GM08714 (cell line): ENCODE results near the gene SLC5A1.

ENCODE experiments used
- H3K4me3 ChIP-seq: fragments of 200-500 bp; sonication (Bioruptor generic); 2 replicates; pipeline ENCODE4 v1.5.1; 2014; ENCODE audit warnings: mild to moderate bottlenecking, low read length, inconsistent platforms
- ZNF274 ChIP-seq: IDR thresholded peaks from 2 replicates; pipeline ENCODE4 v1.6.1; 2012; ENCODE audit warnings: mild to moderate bottlenecking, low read depth, low read length

The SLC5A1 gene

DNA sequence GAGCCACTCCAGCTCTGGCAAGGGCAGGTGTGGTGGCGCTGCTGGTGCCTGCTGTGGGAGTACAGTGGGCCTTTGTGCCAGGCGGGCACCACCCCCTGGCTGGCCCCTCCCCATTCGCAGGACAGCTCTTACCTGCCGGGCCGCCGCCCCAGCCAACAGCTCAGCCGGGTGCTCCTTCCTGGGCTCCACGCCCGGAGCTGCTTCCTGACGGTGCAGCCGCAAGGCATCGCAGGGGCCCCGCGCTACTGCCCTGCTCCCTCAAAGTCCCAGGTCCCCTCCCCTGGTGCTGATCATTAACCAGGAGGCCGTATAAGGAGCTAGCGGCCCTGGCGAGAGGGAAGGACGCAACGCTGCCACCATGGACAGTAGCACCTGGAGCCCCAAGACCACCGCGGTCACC is at the start of gene SLC5A1:
Gene SLC5A1, plus strand, starts transcription at position 338 of the 400 bp plus-strand sequence. Its CDS starts 21 bp downstream, at position 359.
- TF ChIP-seq ZNF274: no peak

DNA sequence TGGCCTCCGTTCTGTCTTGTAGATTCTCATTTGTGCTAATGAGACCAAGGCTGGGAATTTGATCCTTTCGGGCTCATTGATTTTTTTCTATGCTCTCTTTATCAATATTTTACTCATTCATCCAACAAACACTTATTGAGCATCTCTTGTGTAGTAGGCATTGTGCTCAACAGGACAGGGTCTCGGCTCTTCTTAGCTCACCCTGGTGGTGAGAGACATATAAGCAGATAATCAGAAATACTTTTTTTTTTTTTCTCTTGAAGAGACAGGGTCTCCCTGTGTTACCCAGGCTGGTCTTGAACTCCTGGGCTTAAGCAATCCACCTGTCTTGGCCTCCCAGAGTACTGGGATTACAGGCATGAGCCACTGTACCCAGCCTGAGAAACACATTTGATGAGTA is 48.0 kb upstream of the SLC5A1 start:
- TF ChIP-seq ZNF274: no peak
- H3K4me3 ChIP-seq: no peak overlapping the region

More for the DNA sequence above, at the start of gene SLC5A1:
- no peak within 1 kb of the TSS for H3K4me3 ChIP-seq

DNA sequence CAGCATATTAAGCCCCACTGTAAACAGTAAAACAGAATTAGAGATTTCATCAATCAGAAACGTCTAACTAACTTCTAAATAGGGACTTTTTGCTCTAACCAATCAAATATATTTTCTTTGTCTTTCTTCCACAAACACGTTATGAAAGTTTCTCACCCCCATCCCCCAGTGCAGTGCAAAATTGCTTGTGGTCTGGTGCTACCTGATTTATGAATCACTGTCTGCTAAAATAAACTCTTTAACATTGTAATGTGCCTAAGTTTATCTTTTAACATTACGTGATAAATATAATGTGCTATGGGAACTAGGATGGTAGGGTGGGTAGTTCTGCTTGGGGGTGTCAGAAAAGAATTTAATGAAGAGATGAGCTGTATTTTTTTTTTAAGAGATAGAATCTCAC is 47.3 kb upstream of the SLC5A1 start:
- no peak for TF ChIP-seq ZNF274
- H3K4me3 ChIP-seq: no peak overlapping the region

DNA sequence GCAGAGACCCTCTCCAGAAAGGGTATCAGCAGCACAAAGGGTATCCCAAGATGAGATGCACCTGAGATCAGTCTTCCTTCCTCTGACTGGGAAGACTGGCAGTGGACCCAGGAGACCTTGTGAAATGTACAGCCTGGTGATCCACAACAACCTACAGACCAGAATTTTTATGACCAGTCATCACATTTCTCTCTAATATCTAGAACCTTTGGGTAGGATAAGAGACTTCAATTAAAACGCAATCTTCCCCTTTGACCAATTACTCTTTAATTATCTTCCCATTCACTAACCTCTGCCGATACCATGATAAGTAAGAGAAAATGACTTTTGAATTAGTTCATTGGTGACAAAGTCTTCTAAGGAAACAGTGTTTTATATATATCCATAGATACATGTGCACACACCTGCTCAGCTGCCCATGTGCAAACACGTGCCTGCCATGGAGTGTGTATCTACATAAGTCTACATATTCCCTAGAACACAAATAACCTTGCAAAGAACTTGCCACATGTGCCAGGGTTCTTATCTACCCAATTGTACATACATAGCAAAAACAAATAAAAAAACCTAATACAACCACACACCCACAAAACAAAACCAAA is 44.2 kb upstream of the SLC5A1 start:
- TF ChIP-seq ZNF274: no peak
- no peak overlapping the region for H3K4me3 ChIP-seq

DNA sequence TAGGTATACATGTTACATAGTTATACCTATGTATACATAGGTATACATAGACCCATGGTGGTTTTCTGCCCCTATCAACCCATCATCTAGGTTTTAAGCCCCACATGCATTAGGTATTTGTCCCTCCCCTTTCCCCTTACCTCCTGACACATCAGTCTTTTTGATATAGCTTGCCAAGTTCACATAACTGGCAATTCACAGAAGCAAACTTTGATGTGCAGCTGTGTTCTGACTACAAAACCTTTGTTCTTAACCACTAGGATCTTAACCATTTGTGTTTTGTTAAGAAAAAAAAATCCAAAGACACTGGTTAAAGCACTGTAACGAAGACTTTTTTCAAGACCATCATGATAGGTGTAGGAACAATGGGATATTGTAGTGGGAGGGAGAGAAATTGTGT is 42.9 kb upstream of the SLC5A1 start:
- H3K4me3 ChIP-seq: no peak overlapping the region
- TF ChIP-seq ZNF274: no peak

DNA sequence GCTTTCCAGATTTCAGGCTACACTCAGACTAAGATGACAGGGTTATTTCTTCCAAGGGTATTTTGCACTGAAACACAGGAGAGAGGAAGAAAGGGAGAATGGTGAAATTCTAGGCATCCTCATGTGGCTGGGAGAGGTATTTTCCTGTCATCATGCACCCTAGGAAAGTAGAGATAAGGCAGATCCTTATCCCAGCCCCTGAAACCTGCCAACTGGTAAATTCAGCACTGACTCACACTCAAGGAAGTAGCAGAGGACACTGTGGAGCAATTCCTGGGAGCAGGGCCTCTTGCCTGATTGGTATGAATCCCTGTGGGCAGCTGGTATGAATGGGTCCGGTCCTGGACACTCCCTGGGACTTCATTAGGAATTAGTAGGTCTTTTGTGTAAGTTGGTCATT is 37.6 kb upstream of the SLC5A1 start:
- TF ChIP-seq ZNF274: no peak

DNA sequence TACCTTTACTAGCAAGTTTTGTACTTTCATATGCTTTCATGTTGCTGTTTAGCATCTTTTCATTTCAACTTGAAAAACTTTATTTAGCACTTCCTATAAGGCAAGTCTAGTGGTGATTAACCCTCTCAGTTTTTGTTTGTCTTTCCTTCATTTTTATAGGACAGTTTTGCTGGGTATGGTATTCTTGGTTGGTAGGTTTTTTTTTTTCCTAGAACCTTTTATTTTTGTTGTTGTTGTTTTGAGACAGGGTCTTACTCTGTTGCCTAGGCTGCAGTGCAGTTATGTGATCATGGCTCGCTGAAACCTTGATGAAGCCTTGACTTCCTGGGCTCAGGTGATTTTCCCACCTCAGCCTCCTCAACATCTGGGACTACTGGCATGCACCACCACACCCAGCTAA is 29.9 kb upstream of the SLC5A1 start:
- TF ChIP-seq ZNF274: no peak
- no peak overlapping the region for H3K4me3 ChIP-seq

More for the DNA sequence above, 37.6 kb upstream of the SLC5A1 start:
- H3K4me3 ChIP-seq: no peak overlapping the region

DNA sequence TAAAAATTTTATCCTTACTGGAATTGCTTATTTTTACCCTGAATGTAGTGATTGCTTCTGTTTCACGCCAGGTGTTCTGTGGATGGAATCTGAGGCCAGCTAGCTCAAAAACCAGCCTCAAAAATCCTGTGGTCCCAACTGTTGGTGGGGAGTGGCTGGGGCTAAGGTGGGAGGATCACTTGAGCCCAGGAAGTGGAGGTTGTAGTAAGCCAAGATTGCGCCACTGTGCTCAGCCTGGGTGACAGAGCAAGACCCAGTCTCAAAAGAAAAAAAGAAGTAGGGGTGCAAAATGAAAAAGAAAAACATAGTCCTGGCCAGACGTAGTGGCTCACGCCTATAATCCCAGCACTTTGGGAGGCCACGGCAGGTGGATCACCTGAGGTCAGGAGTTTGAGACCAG is 27.0 kb upstream of the SLC5A1 start:
- TF ChIP-seq ZNF274: no peak
- H3K4me3 ChIP-seq: no peak overlapping the region

DNA sequence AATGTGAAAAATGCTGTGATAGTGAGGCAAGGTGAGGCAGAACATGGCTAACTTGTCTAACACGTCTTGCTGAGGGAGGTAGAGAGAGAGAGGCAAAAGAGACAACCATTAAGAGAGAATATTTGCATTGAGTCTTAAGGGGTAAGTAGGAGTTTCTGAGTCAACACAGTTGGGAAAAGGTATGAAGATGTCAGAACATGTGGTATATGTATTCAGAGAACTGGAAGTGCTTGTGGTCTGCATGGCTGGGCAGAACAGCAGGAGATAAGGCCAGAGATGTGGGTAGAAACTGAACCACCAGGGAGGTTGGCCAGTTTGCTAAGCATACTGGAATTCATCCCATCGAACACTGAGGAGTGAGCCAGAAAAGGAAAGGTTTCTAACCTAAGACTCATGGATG is 25.0 kb upstream of the SLC5A1 start:
- TF ChIP-seq ZNF274: no peak
- H3K4me3 ChIP-seq: no peak overlapping the region

DNA sequence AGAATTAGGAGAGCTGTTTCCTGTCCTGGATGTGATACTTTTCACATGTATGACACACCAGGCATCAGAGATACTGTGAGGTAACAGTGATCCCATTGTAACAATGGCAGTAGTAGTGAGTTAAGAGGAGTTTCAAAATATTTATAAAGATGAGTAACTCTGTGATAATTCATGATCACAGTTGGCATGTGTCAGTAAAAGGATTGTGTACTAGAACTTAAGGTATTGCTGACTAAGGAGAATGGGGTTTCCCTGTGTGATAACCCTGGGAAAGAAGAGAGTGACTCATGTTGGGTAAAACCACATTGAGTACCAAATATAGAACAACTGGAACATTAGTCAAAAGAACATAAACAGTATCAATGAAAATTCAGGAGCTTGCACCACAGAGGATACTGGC is 22.9 kb upstream of the SLC5A1 start:
- no peak overlapping the region for H3K4me3 ChIP-seq
- no peak for TF ChIP-seq ZNF274

DNA sequence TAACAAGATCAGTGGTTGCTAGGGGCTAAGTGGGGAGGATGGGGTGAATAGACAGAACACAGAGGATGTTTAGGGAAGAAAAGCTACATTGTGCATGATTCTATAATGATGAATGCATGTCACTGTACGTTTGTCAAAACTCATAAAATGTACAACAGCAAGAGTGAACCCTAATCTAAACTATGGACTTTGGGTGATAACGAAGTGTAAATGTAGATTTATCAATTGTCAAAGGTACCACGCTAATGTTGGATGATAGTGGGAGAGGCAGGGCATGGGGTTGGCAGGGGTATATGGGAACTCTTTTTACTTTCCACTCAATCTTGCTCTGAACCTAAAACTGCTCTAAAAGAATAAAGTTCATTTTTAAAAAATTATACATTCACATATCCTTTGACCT is 21.3 kb upstream of the SLC5A1 start:
- no peak for TF ChIP-seq ZNF274
- H3K4me3 ChIP-seq: no peak overlapping the region

DNA sequence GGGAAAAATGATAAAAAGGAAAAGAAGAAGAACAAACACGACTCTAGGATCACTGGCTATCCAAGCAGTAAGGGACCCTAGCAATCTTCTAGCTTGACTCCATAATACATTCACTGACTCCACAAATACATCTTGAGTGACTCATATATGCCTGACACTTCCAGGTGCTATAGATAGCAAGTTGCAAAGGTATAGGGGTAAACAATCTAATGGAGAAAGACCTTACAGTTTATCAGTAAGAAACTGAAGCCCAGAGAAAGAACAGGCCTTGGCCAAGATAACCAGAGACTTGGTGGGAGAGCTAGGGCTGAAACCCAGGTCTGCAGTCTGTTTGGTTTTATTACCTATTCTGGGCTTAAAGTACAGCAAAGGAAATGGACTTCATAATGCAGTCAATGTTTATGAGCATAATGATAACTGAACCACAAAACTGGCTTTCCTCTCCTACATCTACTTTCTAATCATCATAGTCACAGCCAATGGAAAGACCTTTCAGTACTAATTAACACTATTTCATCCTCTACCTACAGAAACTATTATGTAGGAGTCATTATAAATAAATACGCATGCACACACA is 19.7 kb upstream of the SLC5A1 start:
- no peak overlapping the region for H3K4me3 ChIP-seq
- TF ChIP-seq ZNF274: no peak

DNA sequence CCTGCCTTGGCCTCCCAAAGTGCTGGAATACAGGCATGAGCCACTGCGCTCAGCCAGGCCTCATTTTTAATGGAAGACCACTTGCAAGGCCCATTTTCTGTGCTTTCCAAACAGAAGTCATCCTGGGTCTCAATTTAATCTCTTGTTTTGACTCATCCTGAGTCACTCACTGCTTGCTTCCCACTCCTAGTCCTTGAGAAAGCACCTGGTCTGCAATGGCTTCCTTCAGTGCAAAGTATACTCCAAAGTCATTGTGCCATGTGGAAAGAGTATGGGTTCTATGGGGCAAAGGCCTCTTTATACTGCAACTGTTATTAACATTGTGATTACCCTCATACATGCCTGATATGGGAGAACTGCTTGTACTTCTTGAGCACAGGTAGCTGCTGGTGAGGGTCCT is 18.3 kb upstream of the SLC5A1 start:
- TF ChIP-seq ZNF274: no peak
- no peak overlapping the region for H3K4me3 ChIP-seq

DNA sequence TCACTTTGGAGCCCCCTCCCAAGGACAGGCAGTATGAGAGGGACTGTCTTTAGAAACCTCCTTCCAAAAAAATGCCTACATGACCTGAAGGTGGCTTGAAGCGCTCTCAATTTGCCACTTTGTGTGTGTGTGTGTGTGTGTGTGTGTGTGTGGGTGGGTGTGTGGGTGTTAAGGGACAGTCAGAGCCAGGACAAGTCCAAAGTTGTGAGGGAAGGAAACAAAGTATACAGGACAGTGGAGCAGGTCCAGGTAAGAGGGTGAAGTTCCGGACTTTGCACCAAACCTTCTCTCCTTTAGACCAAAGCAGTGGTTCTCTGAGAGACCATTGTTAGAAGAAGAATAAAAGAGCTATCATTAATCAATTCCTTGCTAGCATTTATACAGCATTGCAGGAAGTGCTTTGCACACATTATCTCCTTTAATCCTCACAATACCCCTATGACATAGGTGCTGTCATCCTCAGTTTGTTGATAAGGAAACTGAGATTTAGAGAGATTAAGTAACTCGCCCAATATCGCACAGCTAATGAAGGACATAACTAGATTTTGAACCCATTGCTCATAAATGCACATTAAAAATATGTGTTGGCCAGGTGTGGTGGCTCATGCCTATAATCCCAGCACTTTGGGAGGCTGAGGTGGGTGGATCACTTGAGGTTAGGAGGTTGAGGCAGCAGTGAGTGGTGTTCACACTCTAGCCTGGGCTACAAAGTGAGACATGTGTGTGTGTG is 12.4 kb upstream of the SLC5A1 start:
- no peak for TF ChIP-seq ZNF274
- H3K4me3 ChIP-seq: no peak overlapping the region

DNA sequence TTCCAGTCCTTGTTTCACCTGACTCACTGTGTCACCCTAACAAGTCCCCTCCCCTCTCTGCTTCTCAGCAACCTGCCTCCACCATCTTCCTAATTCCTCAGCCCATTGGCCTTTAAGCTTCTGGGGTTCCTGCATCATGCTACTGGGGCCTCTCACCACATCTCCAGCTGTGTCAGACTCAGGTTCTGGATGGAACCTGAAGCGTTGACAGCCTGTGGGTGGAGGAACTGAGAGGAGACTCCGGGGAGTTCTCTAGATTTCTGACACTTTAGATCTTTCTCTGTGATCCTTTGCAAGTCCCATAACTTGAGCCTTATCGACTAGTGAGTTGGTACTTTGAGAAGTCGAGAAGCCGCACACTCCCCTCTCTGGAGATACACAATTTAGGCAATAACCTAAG is 11.6 kb upstream of the SLC5A1 start:
- TF ChIP-seq ZNF274: no peak
- no peak overlapping the region for H3K4me3 ChIP-seq
